HepG2 (cell line): ENCODE results near the gene RAB36. TPM values are rescaled to one million over a fixed set of nuclear protein-coding genes. Genes with fewer than 3 reads are reported as not detected.

Experiments used
- HNF4A ChIP-seq: sonication (generic); formaldehyde crosslinking; IDR thresholded peaks from 2 replicates; pipeline ENCODE4 v1.4.0; 2020; ENCODE audit warnings: missing genetic modification reagents
- IKZF1 ChIP-seq: fragments of 450-650 bp; IDR thresholded peaks from 2 replicates; pipeline ENCODE4 v1.7.1; 2016
- MIER2 ChIP-seq: IDR thresholded peaks from 2 replicates; pipeline ENCODE4 v1.6.1; 2016; ENCODE audit warnings: missing biosample characterization, missing genetic modification reagents
- NAIF1 ChIP-seq: sonication (generic); formaldehyde crosslinking; IDR thresholded peaks from 2 replicates; pipeline ENCODE4 v1.5.0; 2020; ENCODE audit warnings: mild to moderate bottlenecking, missing genetic modification reagents, borderline replicate concordance
- PCBP2 ChIP-seq: fragments of 200-400 bp; formaldehyde crosslinking; optimal IDR thresholded peaks from 2 replicates; pipeline ENCODE3; 2018; ENCODE audit warnings: low read length, low read depth; ENCODE audit not compliant: poor library complexity, severe bottlenecking
- PITX1 ChIP-seq: sonication (generic); formaldehyde crosslinking; IDR thresholded peaks from 2 replicates; pipeline ENCODE4 v1.5.1; 2020; ENCODE audit warnings: mild to moderate bottlenecking, missing genetic modification reagents
- POLR2G ChIP-seq: fragments of 200-400 bp; formaldehyde crosslinking; IDR thresholded peaks from 2 replicates; pipeline ENCODE4 v1.6.1; 2018; ENCODE audit warnings: mild to moderate bottlenecking, low read depth, low read length, moderate library complexity
- RAD51 ChIP-seq: fragments of 450-650 bp; IDR thresholded peaks from 2 replicates; pipeline ENCODE4 v1.6.1; 2016; ENCODE audit warnings: borderline replicate concordance
- SOX5 ChIP-seq: IDR thresholded peaks from 2 replicates; pipeline ENCODE4 v1.6.1; 2016; ENCODE audit warnings: borderline replicate concordance
- SRF ChIP-seq: IDR thresholded peaks from 2 replicates; pipeline ENCODE4 v1.6.1; 2011; ENCODE audit warnings: mild to moderate bottlenecking, low read depth, low read length, moderate library complexity
- TCF12 ChIP-seq, 2 experiments: fragments of 450-650 bp in 1 of 2; sonication (generic) in 1 of 2; formaldehyde crosslinking in 1 of 2; IDR thresholded peaks; 2 replicates each; pipeline versions ENCODE4 v1.6.1 to v1.8.0; 2017 to 2022; ENCODE audit warnings: antibody characterized with exemption in 1 of 2, mild to moderate bottlenecking in 1 of 2, missing genetic modification reagents in 1 of 2, moderate library complexity in 1 of 2
- ZBTB21 ChIP-seq: sonication (generic); formaldehyde crosslinking; IDR thresholded peaks from 2 replicates; pipeline ENCODE4 v1.4.0; 2020; ENCODE audit warnings: missing genetic modification reagents
- ZNF3 ChIP-seq: IDR thresholded peaks from 2 replicates; pipeline ENCODE4 v1.7.0; 2017; ENCODE audit warnings: inconsistent platforms
- ZNF468 ChIP-seq: sonication (generic); formaldehyde crosslinking; IDR thresholded peaks from 2 replicates; pipeline ENCODE4 v1.8.0; 2022; ENCODE audit warnings: mild to moderate bottlenecking, moderate library complexity, missing genetic modification reagents
- ZNF577 ChIP-seq: sonication (generic); formaldehyde crosslinking; IDR thresholded peaks from 2 replicates; pipeline ENCODE4 v1.4.0; 2020; ENCODE audit warnings: mild to moderate bottlenecking, low read depth, missing genetic modification reagents, borderline replicate concordance
- ZNF720 ChIP-seq: sonication (generic); formaldehyde crosslinking; IDR thresholded peaks from 2 replicates; pipeline ENCODE4 v1.4.0; 2020; ENCODE audit warnings: missing genetic modification reagents
- polyA plus RNA-seq, 8 experiments: library from polyadenylated mRNA; depleted of rRNA in 3 of 8; stranded (reverse) in 7 of 8; unstranded in 1 of 8; fragments of >200 nt; fragmentation: Illumina TruSeq in 4 of 8; extraction: Trizol in 4 of 8; gene quantifications; 2 replicates each; pipeline versions ENCODE4 v1.2.1 to v1.2.3, GENCODE V29; 2011 to 2016; ENCODE audit warnings: low read depth in 4 of 8, missing spikeins in 1 of 8, mixed read lengths in 1 of 8; ENCODE audit not compliant: insufficient read depth in 1 of 8
- total RNA-seq, 5 experiments: library from RNA; depleted of rRNA; stranded (reverse); fragments of >200 nt; fragmentation: Illumina TruSeq; extraction: Trizol; gene quantifications; 2 replicates each; pipeline ENCODE4 v1.2.3, GENCODE V29; 2016; ENCODE audit warnings: low read depth in 1 of 5
- TF ChIP-seq, protein P1 (sequence below), 2 experiments: fragments of 450-650 bp in 1 of 2; sonication (generic) in 1 of 2; formaldehyde crosslinking; IDR thresholded peaks; 2 replicates each; pipeline versions ENCODE4 v1.5.0 to v1.8.0; 2020 to 2022; ENCODE audit warnings: mild to moderate bottlenecking in 1 of 2, missing genetic modification reagents in 1 of 2
- TF ChIP-seq, protein P2 (sequence below): sonication (generic); formaldehyde crosslinking; IDR thresholded peaks from 2 replicates; pipeline ENCODE4 v1.9.0; 2021; ENCODE audit warnings: missing genetic modification reagents, mild to moderate bottlenecking, borderline replicate concordance
- TF ChIP-seq, protein P3 (sequence below): sonication (generic); formaldehyde crosslinking; IDR thresholded peaks from 2 replicates; pipeline ENCODE4 v1.4.0; 2020; ENCODE audit warnings: missing genetic modification reagents
- TF ChIP-seq, protein P4 (sequence below), 2 experiments: IDR thresholded peaks; 2 replicates each; pipeline ENCODE4 v1.6.1; 2011 to 2012; ENCODE audit warnings: low read length in 2 of 2, borderline replicate concordance in 1 of 2, low read depth in 1 of 2, mild to moderate bottlenecking in 1 of 2, moderate library complexity in 1 of 2
- TF ChIP-seq, protein P5 (sequence below): sonication (generic); formaldehyde crosslinking; IDR thresholded peaks from 2 replicates; pipeline ENCODE4 v1.5.0; 2020; ENCODE audit warnings: missing genetic modification reagents

RAB36 gene
- total and polyA plus RNA-seq, 2 of the 13 experiments (the other 11 are each of a cell fraction or from before 2014, with no cell fraction given) = 0.24 to 0.86 TPM

DNA sequence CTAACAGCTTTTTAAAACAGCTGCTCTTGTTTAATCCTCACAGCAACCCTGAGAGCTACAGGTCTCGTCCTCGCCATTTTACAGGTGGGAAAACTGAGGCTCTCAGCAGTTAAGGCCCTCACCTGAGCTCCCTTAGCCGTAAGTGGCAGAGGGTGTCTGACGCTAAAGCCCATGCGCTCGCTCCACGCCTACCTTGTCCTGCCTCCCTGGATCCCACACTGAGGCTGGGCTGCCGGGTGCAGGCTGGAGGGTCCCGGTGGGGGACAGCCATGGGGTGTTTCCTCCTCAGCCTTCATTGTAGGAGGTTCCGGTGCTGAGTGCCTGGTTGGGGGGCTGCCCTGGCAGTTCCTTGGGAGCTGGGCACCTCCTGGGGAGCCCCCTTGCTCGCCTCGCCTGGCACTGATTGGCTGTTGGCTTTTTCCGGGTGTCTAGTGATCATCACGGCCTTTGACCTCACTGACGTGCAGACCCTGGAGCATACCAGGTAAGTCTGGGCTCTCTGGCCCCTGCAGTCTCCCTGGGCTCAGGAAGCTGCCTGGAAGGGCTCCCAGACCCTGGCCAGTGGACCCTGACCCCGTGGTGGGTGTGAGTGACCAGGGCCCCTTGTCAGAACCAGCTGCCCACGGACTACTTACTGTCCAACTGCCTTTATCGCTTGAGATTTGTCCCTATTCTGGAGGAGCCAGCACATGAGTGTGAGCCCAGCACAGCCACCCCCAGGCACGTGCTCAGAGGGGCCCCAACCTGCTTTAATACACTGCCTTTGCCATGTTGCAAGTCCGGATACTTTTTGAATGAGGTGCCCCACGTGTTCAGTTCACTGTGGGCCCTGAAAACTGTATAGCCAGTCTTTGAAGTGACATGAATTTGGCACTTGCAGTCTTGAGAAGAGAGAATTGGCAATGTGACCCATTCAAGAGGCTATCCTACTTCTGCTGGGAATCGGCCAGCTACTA is 12.6 kb downstream of the RAB36 start (continued):
- no peak for TF ChIP-seq NAIF1 (CRISPR knock-in tag)
- TF ChIP-seq RAD51 = no peak
- TF ChIP-seq, protein P1, sequence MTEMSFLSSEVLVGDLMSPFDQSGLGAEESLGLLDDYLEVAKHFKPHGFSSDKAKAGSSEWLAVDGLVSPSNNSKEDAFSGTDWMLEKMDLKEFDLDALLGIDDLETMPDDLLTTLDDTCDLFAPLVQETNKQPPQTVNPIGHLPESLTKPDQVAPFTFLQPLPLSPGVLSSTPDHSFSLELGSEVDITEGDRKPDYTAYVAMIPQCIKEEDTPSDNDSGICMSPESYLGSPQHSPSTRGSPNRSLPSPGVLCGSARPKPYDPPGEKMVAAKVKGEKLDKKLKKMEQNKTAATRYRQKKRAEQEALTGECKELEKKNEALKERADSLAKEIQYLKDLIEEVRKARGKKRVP (CRISPR knock-in tag; IDR thresholded peaks at IDR 0.05) = no peak
- TF ChIP-seq PITX1 (CRISPR knock-in tag) = peak; percentile 62
- no peak for TF ChIP-seq POLR2G
- TF ChIP-seq IKZF1 = no peak
- TF ChIP-seq SRF = no peak
- TF ChIP-seq ZBTB21 (CRISPR knock-in tag) = no peak
- TF ChIP-seq, protein P2, sequence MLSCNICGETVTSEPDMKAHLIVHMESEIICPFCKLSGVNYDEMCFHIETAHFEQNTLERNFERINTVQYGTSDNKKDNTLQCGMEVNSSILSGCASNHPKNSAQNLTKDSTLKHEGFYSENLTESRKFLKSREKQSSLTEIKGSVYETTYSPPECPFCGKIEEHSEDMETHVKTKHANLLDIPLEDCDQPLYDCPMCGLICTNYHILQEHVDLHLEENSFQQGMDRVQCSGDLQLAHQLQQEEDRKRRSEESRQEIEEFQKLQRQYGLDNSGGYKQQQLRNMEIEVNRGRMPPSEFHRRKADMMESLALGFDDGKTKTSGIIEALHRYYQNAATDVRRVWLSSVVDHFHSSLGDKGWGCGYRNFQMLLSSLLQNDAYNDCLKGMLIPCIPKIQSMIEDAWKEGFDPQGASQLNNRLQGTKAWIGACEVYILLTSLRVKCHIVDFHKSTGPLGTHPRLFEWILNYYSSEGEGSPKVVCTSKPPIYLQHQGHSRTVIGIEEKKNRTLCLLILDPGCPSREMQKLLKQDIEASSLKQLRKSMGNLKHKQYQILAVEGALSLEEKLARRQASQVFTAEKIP (CRISPR knock-in tag) = no peak
- TF ChIP-seq ZNF577 (CRISPR knock-in tag) = no peak
- TF ChIP-seq SOX5 (CRISPR knock-in tag) = peak; percentile 37; the same call in 1 of the 2 replicates
- no peak for TF ChIP-seq ZNF3 (CRISPR knock-in tag)
- TF ChIP-seq, protein P3, sequence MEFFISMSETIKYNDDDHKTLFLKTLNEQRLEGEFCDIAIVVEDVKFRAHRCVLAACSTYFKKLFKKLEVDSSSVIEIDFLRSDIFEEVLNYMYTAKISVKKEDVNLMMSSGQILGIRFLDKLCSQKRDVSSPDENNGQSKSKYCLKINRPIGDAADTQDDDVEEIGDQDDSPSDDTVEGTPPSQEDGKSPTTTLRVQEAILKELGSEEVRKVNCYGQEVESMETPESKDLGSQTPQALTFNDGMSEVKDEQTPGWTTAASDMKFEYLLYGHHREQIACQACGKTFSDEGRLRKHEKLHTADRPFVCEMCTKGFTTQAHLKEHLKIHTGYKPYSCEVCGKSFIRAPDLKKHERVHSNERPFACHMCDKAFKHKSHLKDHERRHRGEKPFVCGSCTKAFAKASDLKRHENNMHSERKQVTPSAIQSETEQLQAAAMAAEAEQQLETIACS (CRISPR knock-in tag) = no peak
- no peak for TF ChIP-seq TCF12 (IDR thresholded peaks at IDR 0.05)
- no peak for TF ChIP-seq TCF12 (CRISPR knock-in tag; IDR thresholded peaks at IDR 0.05)
- TF ChIP-seq, protein P4, sequence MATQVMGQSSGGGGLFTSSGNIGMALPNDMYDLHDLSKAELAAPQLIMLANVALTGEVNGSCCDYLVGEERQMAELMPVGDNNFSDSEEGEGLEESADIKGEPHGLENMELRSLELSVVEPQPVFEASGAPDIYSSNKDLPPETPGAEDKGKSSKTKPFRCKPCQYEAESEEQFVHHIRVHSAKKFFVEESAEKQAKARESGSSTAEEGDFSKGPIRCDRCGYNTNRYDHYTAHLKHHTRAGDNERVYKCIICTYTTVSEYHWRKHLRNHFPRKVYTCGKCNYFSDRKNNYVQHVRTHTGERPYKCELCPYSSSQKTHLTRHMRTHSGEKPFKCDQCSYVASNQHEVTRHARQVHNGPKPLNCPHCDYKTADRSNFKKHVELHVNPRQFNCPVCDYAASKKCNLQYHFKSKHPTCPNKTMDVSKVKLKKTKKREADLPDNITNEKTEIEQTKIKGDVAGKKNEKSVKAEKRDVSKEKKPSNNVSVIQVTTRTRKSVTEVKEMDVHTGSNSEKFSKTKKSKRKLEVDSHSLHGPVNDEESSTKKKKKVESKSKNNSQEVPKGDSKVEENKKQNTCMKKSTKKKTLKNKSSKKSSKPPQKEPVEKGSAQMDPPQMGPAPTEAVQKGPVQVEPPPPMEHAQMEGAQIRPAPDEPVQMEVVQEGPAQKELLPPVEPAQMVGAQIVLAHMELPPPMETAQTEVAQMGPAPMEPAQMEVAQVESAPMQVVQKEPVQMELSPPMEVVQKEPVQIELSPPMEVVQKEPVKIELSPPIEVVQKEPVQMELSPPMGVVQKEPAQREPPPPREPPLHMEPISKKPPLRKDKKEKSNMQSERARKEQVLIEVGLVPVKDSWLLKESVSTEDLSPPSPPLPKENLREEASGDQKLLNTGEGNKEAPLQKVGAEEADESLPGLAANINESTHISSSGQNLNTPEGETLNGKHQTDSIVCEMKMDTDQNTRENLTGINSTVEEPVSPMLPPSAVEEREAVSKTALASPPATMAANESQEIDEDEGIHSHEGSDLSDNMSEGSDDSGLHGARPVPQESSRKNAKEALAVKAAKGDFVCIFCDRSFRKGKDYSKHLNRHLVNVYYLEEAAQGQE (IDR thresholded peaks at IDR 0.05; ENCODE audit: borderline replicate concordance in 1 of 2, low read depth in 1 of 2, low read length in 2 of 2) = no peak
- no peak for TF ChIP-seq ZNF468 (CRISPR knock-in tag)
- TF ChIP-seq ZNF720 (CRISPR knock-in tag) = no peak
- no peak for TF ChIP-seq PCBP2
- TF ChIP-seq, protein P5, sequence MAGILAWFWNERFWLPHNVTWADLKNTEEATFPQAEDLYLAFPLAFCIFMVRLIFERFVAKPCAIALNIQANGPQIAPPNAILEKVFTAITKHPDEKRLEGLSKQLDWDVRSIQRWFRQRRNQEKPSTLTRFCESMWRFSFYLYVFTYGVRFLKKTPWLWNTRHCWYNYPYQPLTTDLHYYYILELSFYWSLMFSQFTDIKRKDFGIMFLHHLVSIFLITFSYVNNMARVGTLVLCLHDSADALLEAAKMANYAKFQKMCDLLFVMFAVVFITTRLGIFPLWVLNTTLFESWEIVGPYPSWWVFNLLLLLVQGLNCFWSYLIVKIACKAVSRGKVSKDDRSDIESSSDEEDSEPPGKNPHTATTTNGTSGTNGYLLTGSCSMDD (CRISPR knock-in tag) = no peak
- TF ChIP-seq MIER2 (CRISPR knock-in tag) = no peak
- peak; percentile 63 for TF ChIP-seq HNF4A (CRISPR knock-in tag)
